Keratinocyte (primary cell): ENCODE data around the gene MRPS14.

Source experiments
- CTCF ChIP-seq, 3 experiments: IDR thresholded peaks in 1 of 3; conservative IDR thresholded peaks in 1 of 3; optimal IDR thresholded peaks in 1 of 3; 2 replicates in 2 of 3; 3 replicates in 1 of 3; pipeline versions ENCODE3 to v1.5.1; 2011; ENCODE audit warnings: low read length in 3 of 3, mild to moderate bottlenecking in 3 of 3, moderate library complexity in 2 of 3, control low read depth in 1 of 3, inconsistent platforms in 1 of 3; ENCODE audit not compliant: insufficient read depth in 2 of 3; ENCODE audit errors: extremely low read depth in 1 of 3
- EZH2 ChIP-seq: IDR thresholded peaks from one replicate; pipeline ENCODE4 v1.6.1; 2012; ENCODE audit warnings: inconsistent platforms, mild to moderate bottlenecking, low read length, moderate library complexity

GRCh38 chr1:174996476-174996875, 26.7 kb downstream of the MRPS14 start:
- TF ChIP-seq CTCF (optimal IDR thresholded peaks at IDR 0.05 in 1 of 3, IDR thresholded peaks at IDR 0.05 in 1 of 3, conservative IDR thresholded peaks at IDR 0.05 in 1 of 3; ENCODE audit: extremely low read depth in 1 of 3, insufficient read depth in 2 of 3, low read length in 3 of 3) (no peak), EZH2 (no peak)
